GM19397 (cell line): ENCODE results near the gene INPP5A.

Source experiments
- ATAC-seq: cut with Tn5 transposase; IDR thresholded peaks from one replicate; pipeline ENCODE4 v1.9.1; 2021; ENCODE audit warnings: mild to moderate bottlenecking, moderate library complexity; ENCODE audit not compliant: unreplicated experiment

INPP5A gene

GRCh38 chr10:132805599-132805998 lies 268.0 kb downstream of the INPP5A start:
- ATAC-seq = no peak

GRCh38 chr10:132806110-132806509 lies 268.5 kb downstream of the INPP5A start:
- ATAC-seq = no peak

GRCh38 chr10:132806561-132807003 lies 269.0 kb downstream of the INPP5A start:
- no peak for ATAC-seq

- ATAC-seq = no peak
Measured at GRCh38 chr10:132807621-132808049, 270.0 kb downstream of the INPP5A start.

- no peak for ATAC-seq
Measured at GRCh38 chr10:132808383-132809231, 271.0 kb downstream of the INPP5A start.

GRCh38 chr10:132809232-132810140 lies 271.9 kb downstream of the INPP5A start:
- no peak for ATAC-seq

GRCh38 chr10:132810141-132810806 lies 272.7 kb downstream of the INPP5A start:
- ATAC-seq = no peak

GRCh38 chr10:132810807-132811700 lies 273.5 kb downstream of the INPP5A start:
- ATAC-seq = no peak

GRCh38 chr10:132811891-132812481 lies 274.4 kb downstream of the INPP5A start:
- ATAC-seq = no peak

- no peak for ATAC-seq
Measured at GRCh38 chr10:132812520-132812919, 274.9 kb downstream of the INPP5A start.

GRCh38 chr10:132813001-132813401 lies 275.4 kb downstream of the INPP5A start:
- ATAC-seq = no peak

GRCh38 chr10:132813560-132814468 lies 276.2 kb downstream of the INPP5A start:
- no peak for ATAC-seq

GRCh38 chr10:132814469-132814856 lies 276.9 kb downstream of the INPP5A start:
- ATAC-seq = no peak

GRCh38 chr10:132815168-132815857 lies 277.7 kb downstream of the INPP5A start:
- no peak for ATAC-seq

GRCh38 chr10:132816718-132817117 lies 279.1 kb downstream of the INPP5A start:
- ATAC-seq = no peak

GRCh38 chr10:132817701-132818211 lies 280.2 kb downstream of the INPP5A start:
- no peak for ATAC-seq

- ATAC-seq = no peak
Measured at GRCh38 chr10:132820056-132820455, 282.5 kb downstream of the INPP5A start.
